HUES6 (cell line): ENCODE results near the gene PLA2G2C.

Source experiments
- H3K27ac ChIP-seq: 2 replicates; pipeline ENCODE4 v1.7.0; 2013; ENCODE audit warnings: low read depth, mild to moderate bottlenecking, low read length, inconsistent platforms
- H3K27me3 ChIP-seq: 2 replicates; pipeline ENCODE4 v1.6.1; 2013; ENCODE audit warnings: low read length; ENCODE audit not compliant: control insufficient read depth, insufficient read depth
- H3K36me3 ChIP-seq: 2 replicates; pipeline ENCODE4 v1.6.1; 2013; ENCODE audit warnings: low read length; ENCODE audit not compliant: control insufficient read depth, insufficient read depth
- H3K4me1 ChIP-seq: 2 replicates; pipeline ENCODE4 v1.6.1; 2013; ENCODE audit warnings: low read length; ENCODE audit not compliant: control insufficient read depth, insufficient read depth
- H3K4me3 ChIP-seq: 2 replicates; pipeline ENCODE4 v1.5.1; 2013; ENCODE audit warnings: low read depth, low read length
- H3K9ac ChIP-seq: one replicate; pipeline ENCODE4 v1.6.1; 2013; ENCODE audit warnings: mild to moderate bottlenecking, low read length
- H3K9me3 ChIP-seq: 2 replicates; pipeline ENCODE4 v1.6.1; 2013; ENCODE audit warnings: low read depth, low read length; ENCODE audit not compliant: control insufficient read depth, insufficient read depth

PLA2G2C gene

DNA sequence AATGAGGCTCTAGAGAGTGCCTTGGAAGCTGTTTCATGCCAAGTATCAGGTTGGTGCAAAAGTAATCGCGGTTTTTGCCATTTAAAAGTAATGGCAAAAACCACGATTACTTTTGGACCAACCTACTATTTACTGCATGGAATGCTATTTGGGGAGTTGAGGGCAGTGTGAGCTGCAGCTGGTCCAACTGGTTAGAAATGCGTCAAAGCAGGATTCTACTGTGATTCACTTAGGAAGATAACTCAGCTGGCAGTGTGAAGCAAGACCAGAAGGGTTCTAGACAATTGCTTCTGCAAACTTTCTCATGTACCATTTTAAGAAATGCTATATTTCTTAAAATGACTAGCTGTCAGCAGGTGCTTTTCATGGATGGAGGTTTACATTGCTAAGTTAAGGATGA, 21.2 kb upstream of the PLA2G2C start:
- H3K36me3 ChIP-seq = no peaks in the 10 kb centered on the region
- no peak overlapping the region for H3K9ac ChIP-seq
- peaks cover 7% of the 10 kb centered on the region; the same call in 1 of the 2 replicates for H3K4me1 ChIP-seq
- H3K9me3 ChIP-seq = no peaks in the 10 kb centered on the region
- no peak overlapping the region for H3K4me3 ChIP-seq
- H3K27me3 ChIP-seq = peaks cover 8% of the 10 kb centered on the region; the same call in 1 of the 2 replicates
- H3K27ac ChIP-seq = no peak overlapping the region

DNA sequence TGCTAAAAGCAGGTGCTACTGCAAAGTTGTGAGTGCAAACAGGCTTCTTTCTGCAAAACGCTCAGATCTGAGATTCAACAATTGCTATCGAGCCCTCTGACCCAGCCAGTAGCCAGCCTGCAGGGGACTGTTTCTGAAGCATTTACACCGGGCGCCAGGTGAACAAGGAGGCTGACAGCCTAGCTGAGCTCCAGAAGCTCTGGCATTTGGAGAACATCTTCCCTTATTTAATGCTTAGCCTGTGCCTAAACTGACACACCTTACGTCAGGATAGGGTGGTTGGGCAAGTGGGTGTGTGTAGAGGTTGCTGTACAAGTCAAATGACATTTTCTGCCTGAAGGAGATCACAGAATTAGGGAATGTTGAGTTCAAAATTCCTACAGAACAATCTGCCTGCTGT, 15.8 kb upstream of the PLA2G2C start:
- Histone ChIP-seq H3K27me3 (no peaks in the 10 kb centered on the region; the same call in 1 of the 2 replicates), H3K36me3 (no peaks in the 10 kb centered on the region), H3K27ac (no peak overlapping the region), H3K9ac (no peak overlapping the region), H3K9me3 (no peaks in the 10 kb centered on the region), H3K4me3 (no peak overlapping the region), H3K4me1 (peaks cover 6% of the 10 kb centered on the region; the same call in 1 of the 2 replicates)

DNA sequence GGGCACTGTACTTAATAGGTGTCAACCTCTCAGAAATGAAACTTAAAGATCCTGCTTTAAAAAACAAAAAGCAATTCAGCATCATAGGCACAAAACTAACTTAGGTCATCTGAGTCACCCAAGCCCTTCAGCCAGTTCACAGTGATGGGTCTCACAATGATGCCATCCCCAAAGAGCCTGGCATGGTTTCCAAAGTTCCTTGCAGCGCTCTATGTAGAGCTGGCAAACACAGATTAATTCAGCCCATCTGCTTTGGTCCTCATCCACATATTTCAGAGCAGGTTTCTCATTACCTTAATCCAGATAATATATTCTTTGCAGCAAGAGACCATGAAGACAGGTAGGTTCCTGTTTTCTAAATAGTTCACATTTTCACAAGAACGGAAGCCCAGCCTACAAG, 14.6 kb upstream of the PLA2G2C start:
- Histone ChIP-seq H3K4me3 (no peak overlapping the region), H3K27me3 (no peaks in the 10 kb centered on the region; the same call in 1 of the 2 replicates), H3K9me3 (no peaks in the 10 kb centered on the region), H3K36me3 (no peaks in the 10 kb centered on the region), H3K4me1 (peaks cover 6% of the 10 kb centered on the region; the same call in 1 of the 2 replicates), H3K27ac (no peak overlapping the region), H3K9ac (no peak overlapping the region)

DNA sequence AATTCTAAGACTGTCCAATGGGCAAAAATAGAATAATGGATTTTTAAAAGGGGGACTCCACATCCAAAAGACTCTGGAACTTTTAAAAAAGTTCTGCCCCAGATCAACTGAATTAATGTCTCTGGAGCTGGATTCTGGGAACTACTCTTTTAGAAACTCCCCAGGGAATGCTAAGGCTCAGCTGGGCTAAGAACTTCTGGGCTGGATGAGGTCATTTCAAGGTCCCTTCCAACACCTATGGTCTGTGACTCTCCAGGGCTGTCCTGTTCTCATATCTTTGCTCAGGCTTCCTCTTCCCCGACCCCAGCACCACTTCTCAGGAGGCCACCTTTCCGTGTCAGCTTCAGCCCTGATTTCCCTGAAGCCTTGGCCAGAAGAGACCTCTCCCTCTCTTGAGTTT, 13.5 kb upstream of the PLA2G2C start:
- no peaks in the 10 kb centered on the region; the same call in 1 of the 2 replicates for H3K27me3 ChIP-seq
- H3K4me1 ChIP-seq = peaks cover 8% of the 10 kb centered on the region
- H3K9me3 ChIP-seq = no peaks in the 10 kb centered on the region
- no peak overlapping the region for H3K27ac ChIP-seq
- H3K9ac ChIP-seq = no peak overlapping the region
- no peak overlapping the region for H3K4me3 ChIP-seq
- no peaks in the 10 kb centered on the region for H3K36me3 ChIP-seq

DNA sequence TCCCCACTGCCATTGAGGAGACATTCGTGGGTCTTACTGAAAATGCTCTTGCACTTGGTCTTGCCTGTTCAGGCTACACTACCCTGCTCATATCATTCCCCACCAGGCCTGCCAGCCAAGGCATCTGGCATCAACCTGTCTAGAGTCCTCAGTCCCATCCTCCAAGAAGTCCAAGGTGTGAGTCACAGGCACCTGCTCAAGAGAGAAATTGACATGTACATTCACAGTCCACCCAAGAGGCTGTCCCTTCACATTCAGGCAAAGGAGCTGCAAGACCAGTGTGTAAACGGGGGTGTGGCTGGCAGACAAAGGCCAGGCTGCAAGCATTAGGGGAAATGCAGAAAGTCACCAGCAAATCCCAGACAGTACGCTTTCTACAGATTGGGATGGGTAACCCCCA, 13.1 kb upstream of the PLA2G2C start:
- H3K9me3 ChIP-seq = no peaks in the 10 kb centered on the region
- H3K4me3 ChIP-seq = no peak overlapping the region
- no peak overlapping the region for H3K27ac ChIP-seq
- H3K9ac ChIP-seq = no peak overlapping the region
- H3K4me1 ChIP-seq = peaks cover 13% of the 10 kb centered on the region
- no peaks in the 10 kb centered on the region for H3K36me3 ChIP-seq
- H3K27me3 ChIP-seq = no peaks in the 10 kb centered on the region; the same call in 1 of the 2 replicates

DNA sequence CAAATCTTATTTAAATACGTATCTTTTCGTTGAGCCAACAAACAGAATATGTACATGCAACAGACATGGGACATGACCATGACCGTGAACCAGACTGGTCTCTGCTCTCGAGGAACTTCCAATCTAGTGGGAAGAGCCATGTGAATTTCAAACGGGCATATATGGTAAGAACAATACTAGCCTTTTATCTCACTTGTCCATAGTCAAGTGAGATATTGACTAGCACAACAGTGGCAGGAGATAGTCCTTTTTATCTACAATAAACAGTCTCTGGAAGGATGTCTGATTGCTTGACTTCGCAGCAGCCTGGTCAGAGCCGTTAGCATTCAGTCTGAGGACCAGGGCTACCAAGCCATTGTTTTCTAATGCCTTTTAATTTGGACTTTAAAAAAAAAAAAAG, 12.6 kb upstream of the PLA2G2C start:
- H3K4me3 ChIP-seq = no peak overlapping the region
- H3K27me3 ChIP-seq = no peaks in the 10 kb centered on the region; the same call in 1 of the 2 replicates
- H3K9me3 ChIP-seq = no peaks in the 10 kb centered on the region
- H3K27ac ChIP-seq = no peak overlapping the region
- H3K4me1 ChIP-seq = peaks cover 18% of the 10 kb centered on the region
- no peak overlapping the region for H3K9ac ChIP-seq
- no peaks in the 10 kb centered on the region for H3K36me3 ChIP-seq

DNA sequence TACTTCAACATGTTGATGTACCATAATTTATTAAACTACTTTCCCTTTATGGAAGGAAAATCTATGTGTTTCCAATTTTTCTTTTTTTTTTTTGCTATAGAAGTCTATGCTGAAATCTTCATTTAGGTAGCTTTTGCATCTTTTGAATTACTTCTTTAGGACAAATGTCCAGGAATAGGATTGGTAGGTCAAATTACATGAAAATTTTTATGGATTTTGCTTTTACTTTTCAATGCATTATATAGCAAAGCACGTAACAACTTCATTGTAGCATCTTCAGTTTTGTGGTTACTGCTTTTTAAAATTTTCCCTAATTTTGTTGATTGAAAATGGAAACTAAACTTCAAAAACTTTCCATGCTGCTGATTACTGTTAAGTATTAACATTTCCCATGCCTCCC, 12.0 kb upstream of the PLA2G2C start:
- Histone ChIP-seq H3K9me3 (no peaks in the 10 kb centered on the region), H3K36me3 (no peaks in the 10 kb centered on the region), H3K27me3 (no peaks in the 10 kb centered on the region; the same call in 1 of the 2 replicates), H3K9ac (no peak overlapping the region), H3K4me3 (no peak overlapping the region), H3K4me1 (peaks cover 20% of the 10 kb centered on the region), H3K27ac (no peak overlapping the region)

DNA sequence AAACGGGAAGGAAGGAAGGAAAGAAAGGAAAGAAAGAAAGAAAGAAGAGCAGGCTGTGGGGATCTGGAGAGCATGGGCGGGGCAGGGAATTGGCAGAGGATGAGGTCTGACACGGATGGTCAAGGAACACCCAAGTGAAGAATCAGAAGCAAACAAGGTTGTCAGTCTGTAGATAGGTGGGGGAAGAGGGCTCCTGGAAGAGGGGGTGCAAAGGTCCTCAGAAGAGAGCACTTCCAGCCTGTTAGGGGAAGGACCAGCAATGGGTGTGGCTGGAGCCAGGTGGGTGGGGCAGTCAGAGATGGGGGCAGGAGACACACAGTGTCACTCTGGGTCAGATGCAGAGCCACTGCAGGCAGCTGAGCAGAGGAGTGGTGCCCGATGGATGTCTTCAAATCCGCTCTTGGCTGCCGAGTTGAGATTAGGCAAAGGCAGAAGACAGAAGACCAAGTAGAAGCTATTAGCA, 11.0 kb upstream of the PLA2G2C start:
- Histone ChIP-seq H3K9ac (no peak overlapping the region), H3K4me3 (no peak overlapping the region), H3K27ac (no peak overlapping the region), H3K27me3 (0 out of 2 replicates have a peak, but pooled peaks cover 1% of the 10 kb centered on the region), H3K4me1 (peaks cover 20% of the 10 kb centered on the region), H3K9me3 (no peaks in the 10 kb centered on the region), H3K36me3 (no peaks in the 10 kb centered on the region)

DNA sequence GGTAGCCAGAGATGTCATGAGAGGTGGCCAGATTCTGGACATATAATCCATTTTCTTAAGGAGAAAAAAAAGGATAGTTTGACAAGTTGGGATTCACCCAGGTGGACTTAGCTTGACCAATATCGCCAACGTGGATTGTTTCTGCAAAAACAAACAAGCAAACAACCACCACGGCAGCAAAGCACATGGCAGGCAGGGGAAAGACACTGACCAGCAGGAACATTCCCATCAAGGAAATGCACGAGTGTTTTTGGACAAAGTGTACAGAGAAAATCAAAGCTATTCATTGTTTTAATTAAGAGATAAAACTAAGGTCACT, 9.1 kb upstream of the PLA2G2C start:
- H3K4me3 ChIP-seq = no peak overlapping the region
- no peak overlapping the region for H3K27ac ChIP-seq
- 0 out of 2 replicates have a peak, but pooled peaks cover 5% of the 10 kb centered on the region for H3K27me3 ChIP-seq
- H3K36me3 ChIP-seq = no peaks in the 10 kb centered on the region
- no peaks in the 10 kb centered on the region for H3K9me3 ChIP-seq
- H3K9ac ChIP-seq = no peak overlapping the region
- H3K4me1 ChIP-seq = peaks cover 20% of the 10 kb centered on the region

DNA sequence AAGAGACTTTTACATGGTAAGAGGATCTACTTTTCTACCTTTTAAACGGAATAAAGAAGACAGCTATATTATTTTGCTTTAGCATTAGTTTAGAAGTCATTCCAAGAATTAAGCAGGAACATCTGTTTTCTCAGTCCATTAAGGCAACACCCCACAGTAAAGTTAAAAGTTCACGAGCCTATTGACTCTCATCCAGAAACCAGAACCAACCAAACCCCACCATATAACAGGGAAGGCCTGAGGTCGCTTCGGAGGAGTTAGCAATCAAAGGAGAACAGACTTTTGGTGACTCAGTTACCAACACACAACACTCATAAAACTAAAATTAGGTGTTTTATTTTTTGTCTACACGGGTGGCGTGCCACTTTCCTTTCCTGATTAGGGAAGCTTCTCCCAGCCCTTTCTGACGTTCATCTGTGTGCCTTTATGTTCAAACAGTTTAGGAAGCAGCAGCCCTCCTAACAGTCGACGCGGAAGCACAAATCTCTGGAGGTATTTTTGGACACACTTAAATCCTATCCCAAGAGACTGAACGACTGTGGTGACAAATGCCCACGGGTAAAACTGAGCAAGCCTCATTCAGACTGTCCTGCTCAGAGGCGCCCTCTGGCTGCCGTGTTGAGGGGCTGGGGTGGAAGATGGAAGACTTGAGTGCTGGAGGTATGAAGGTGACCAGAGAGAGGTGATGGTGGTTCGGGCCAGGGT, 8.6 kb upstream of the PLA2G2C start:
- no peak overlapping the region for H3K9ac ChIP-seq

DNA sequence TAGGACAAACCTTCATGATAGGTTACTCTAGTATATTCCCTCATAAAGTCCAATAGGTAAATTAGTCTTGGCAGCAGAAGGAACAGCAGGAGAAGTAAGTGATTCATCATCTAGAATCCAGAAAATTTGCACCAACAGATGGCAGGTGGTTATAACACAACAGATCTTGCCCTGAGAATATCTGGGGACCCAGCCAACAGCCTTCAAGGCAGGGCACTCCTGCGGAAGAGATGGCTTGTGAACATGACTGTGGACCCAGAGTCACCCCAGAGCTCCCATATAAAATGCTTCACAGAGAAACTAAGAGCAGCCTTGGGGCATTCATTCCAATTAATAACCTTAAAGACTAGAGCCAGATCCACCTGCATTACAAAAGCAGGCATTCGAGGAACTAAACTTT, 7.9 kb upstream of the PLA2G2C start:
- Histone ChIP-seq H3K4me3 (no peak overlapping the region), H3K27me3 (0 out of 2 replicates have a peak, but pooled peaks cover 5% of the 10 kb centered on the region), H3K27ac (no peak overlapping the region), H3K36me3 (no peaks in the 10 kb centered on the region), H3K4me1 (peaks cover 16% of the 10 kb centered on the region), H3K9me3 (no peaks in the 10 kb centered on the region), H3K9ac (no peak overlapping the region)

More for the DNA sequence above, 8.6 kb upstream of the PLA2G2C start:
- Histone ChIP-seq H3K36me3 (no peaks in the 10 kb centered on the region), H3K27ac (no peak overlapping the region), H3K4me3 (no peak overlapping the region), H3K27me3 (0 out of 2 replicates have a peak, but pooled peaks cover 5% of the 10 kb centered on the region), H3K4me1 (peaks cover 20% of the 10 kb centered on the region), H3K9me3 (no peaks in the 10 kb centered on the region)
